GM19463 (cell line): ENCODE data around the gene CALCOCO1.

Experiments used
- ATAC-seq: cut with Tn5 transposase; IDR thresholded peaks from one replicate; pipeline ENCODE4 v1.9.1; 2021; ENCODE audit warnings: mild to moderate bottlenecking, moderate library complexity; ENCODE audit not compliant: unreplicated experiment

The CALCOCO1 gene

GRCh38 chr12:53670308-53670707 lies 56.9 kb downstream of the CALCOCO1 start:
- no peak for ATAC-seq

- ATAC-seq, result no peak
These were observed 60.2 kb downstream of the CALCOCO1 start for GRCh38 chr12:53667080-53667479.

- no peak for ATAC-seq
These were observed 62.3 kb downstream of the CALCOCO1 start for GRCh38 chr12:53664936-53665335.

DNA sequence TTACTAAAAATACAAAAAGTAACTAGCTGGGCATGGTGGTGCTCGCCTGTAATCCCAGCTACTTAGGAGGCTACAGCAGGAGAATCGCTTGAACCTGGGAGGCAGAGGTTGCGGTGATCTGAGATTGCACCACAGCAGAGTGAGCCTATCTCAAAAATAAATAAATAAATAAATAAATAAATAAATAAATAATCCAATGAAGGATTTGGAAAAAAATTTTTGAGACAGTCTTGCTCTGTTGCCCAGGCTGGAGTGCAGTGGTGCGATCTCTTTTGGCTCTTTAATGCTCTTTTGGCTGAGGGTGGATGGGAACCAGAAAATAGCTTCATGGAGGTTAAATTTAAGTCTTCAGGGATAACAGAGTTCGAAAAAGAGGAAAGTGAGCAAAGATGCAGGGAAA lies 63.1 kb downstream of the CALCOCO1 start:
- ATAC-seq, result no peak

GRCh38 chr12:53660041-53660440 lies 67.2 kb downstream of the CALCOCO1 start:
- no peak for ATAC-seq

- no peak for ATAC-seq
These were observed 67.7 kb downstream of the CALCOCO1 start for GRCh38 chr12:53659571-53659981.

DNA sequence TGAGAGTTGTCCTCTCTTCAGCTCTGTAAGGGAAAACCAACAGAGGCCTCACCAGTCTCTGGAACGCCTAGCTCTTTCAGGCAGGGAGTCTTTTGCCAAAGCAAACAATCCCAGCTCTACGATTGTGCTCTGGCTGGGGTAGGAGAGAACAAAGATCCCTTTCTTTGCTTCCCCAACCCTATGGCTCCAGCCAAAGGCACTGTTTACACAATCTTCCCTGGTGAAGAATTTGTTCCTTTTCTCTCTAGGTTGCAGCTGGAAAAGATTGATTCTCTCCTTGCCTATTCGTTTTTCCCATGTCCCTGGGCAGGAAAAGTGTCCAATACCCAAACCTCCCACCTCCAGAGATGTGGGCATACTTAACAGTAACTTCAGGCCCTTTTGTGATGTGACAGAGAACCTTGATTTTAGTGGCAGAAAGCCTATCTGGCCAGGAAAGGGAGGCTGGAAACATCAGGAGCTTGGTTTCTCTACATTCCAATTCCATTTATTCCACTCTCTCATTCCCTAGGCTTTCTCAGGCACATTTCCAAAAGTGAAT lies 68.2 kb downstream of the CALCOCO1 start:
- ATAC-seq, result no peak
